GM23338 (cell line): ENCODE measurements around the gene NDUFAF8. TPM values are rescaled to one million over a fixed set of nuclear protein-coding genes. Genes with fewer than 3 reads are reported as not detected.

ENCODE experiments used
- CREB1 ChIP-seq: fragments of 250-450 bp; sonication (Bioruptor Pico); IDR thresholded peaks from 2 replicates; pipeline ENCODE4 v1.5.0; 2020; ENCODE audit warnings: low read depth, mild to moderate bottlenecking, moderate library complexity
- CTCF ChIP-seq, 2 experiments: fragments of 200-600 bp in 1 of 2; sonication (generic) in 1 of 2; conservative IDR thresholded peaks; 2 replicates each; pipeline versions ENCODE4 v1.5.1 to v1.6.1; 2016 to 2017; ENCODE audit warnings: antibody characterized with exemption in 2 of 2, low read depth in 2 of 2, mild to moderate bottlenecking in 2 of 2, moderate library complexity in 1 of 2
- EZH2phosphoT487 ChIP-seq: fragments of 200-600 bp; sonication (generic); IDR thresholded peaks from one replicate; pipeline ENCODE4 v1.8.1; 2018; ENCODE audit warnings: antibody characterized with exemption; ENCODE audit not compliant: unreplicated experiment
- POLR2AphosphoS5 ChIP-seq: IDR thresholded peaks from 2 replicates; pipeline ENCODE4 v1.6.1; 2016; ENCODE audit warnings: antibody characterized with exemption, low read depth
- REST ChIP-seq: IDR thresholded peaks from one replicate; pipeline ENCODE4 v1.6.1; 2018; ENCODE audit warnings: antibody characterized with exemption; ENCODE audit not compliant: unreplicated experiment
- STAT1 ChIP-seq: IDR thresholded peaks from one replicate; pipeline ENCODE4 v1.6.1; 2016; ENCODE audit warnings: antibody characterized with exemption; ENCODE audit not compliant: unreplicated experiment
- ZNF114 ChIP-seq: fragments of 250-450 bp; sonication (Bioruptor Pico); IDR thresholded peaks from 2 replicates; pipeline ENCODE4 v1.5.0; 2020; ENCODE audit warnings: mild to moderate bottlenecking, moderate library complexity
- ZNF331 ChIP-seq: fragments of 250-450 bp; sonication (Bioruptor Pico); IDR thresholded peaks from 2 replicates; pipeline ENCODE4 v1.5.0; 2020; ENCODE audit warnings: low read depth, mild to moderate bottlenecking, moderate library complexity
- ZNF462 ChIP-seq: fragments of 250-450 bp; sonication (Bioruptor Pico); IDR thresholded peaks from 2 replicates; pipeline ENCODE4 v1.5.0; 2020; ENCODE audit warnings: mild to moderate bottlenecking, moderate library complexity
- polyA plus RNA-seq: library from polyadenylated mRNA; unstranded; fragments of >200 nt; fragmentation: Nextera tagmentation; extraction: Ambion mirVana; gene quantifications from 2 replicates; pipeline ENCODE4 v1.2.1, GENCODE V29; 2016
- total RNA-seq: library from RNA; depleted of rRNA; stranded (reverse); fragments of >200 nt; shearing (Covaris generic); gene quantifications from 2 replicates; pipeline ENCODE4 v1.2.3, GENCODE V29; 2014

NDUFAF8 gene
- total and polyA plus RNA-seq, 2 experiments from 2014 or later: 21.5 to 156 TPM

- TF ChIP-seq ZNF462 (CRISPR knock-in tag) (no peak), POLR2AphosphoS5 (no peak), CTCF (conservative IDR thresholded peaks at IDR 0.05; ENCODE audit: low read depth in 2 of 2) (no peak), STAT1 (no peak), ZNF114 (CRISPR knock-in tag) (no peak), CREB1 (CRISPR knock-in tag) (no peak), EZH2phosphoT487 (no peak), ZNF331 (CRISPR knock-in tag) (no peak), REST (no peak)
These were observed 41.2 kb upstream of the NDUFAF8 start (continued) for GRCh38 chr17:81197831-81198490.
